GM06990 (cell line): ENCODE results near the gene TTC27.

Experiments
- DNase-seq: peaks from one replicate; pipeline ENCODE4 v3.0.0-alpha.2; 2011; ENCODE audit not compliant: insufficient read length; ENCODE audit errors: extremely low read depth
- H3K27me3 ChIP-seq: replicated peaks from 2 replicates; pipeline ENCODE4 v1.6.0; 2011; ENCODE audit warnings: low read length; ENCODE audit not compliant: control insufficient read depth, insufficient read depth
- H3K36me3 ChIP-seq: 2 replicates; pipeline ENCODE4 v1.5.1; 2011; ENCODE audit warnings: low read length; ENCODE audit not compliant: control insufficient read depth, insufficient read depth
- H3K4me3 ChIP-seq: replicated peaks from 2 replicates; pipeline ENCODE4 v1.5.1; 2011; ENCODE audit warnings: low read depth, mild to moderate bottlenecking, control low read depth, low read length
- CTCF ChIP-seq: IDR thresholded peaks from 2 replicates; pipeline ENCODE4 v1.5.1; 2011; ENCODE audit warnings: low read length, control low read depth, mild to moderate bottlenecking, inconsistent platforms; ENCODE audit not compliant: insufficient read depth, poor library complexity, severe bottlenecking

The TTC27 gene

GRCh38 chr2:32852856-32853255, 225.0 kb downstream of the TTC27 start:
- H3K27me3 ChIP-seq = no peaks in the 10 kb centered on the region
- H3K4me3 ChIP-seq = no peak overlapping the region
- H3K36me3 ChIP-seq = no peaks in the 10 kb centered on the region
- DNase-seq = no peak
- TF ChIP-seq CTCF = no peak

GRCh38 chr2:32856891-32857290, 229.0 kb downstream of the TTC27 start:
- Histone ChIP-seq H3K4me3 (no peak overlapping the region), H3K36me3 (no peaks in the 10 kb centered on the region), H3K27me3 (no peaks in the 10 kb centered on the region)
- no peak for DNase-seq
- no peak for TF ChIP-seq CTCF

- H3K27me3 ChIP-seq = no peaks in the 10 kb centered on the region
- H3K4me3 ChIP-seq = no peak overlapping the region
- H3K36me3 ChIP-seq = no peaks in the 10 kb centered on the region
- TF ChIP-seq CTCF = no peak
- no peak for DNase-seq
Observed at GRCh38 chr2:32858713-32859112, 230.9 kb downstream of the TTC27 start.

GRCh38 chr2:32860385-32860784, 232.5 kb downstream of the TTC27 start:
- no peak for TF ChIP-seq CTCF
- H3K4me3 ChIP-seq = no peak overlapping the region
- no peaks in the 10 kb centered on the region for H3K36me3 ChIP-seq
- no peak for DNase-seq
- no peaks in the 10 kb centered on the region for H3K27me3 ChIP-seq

- H3K27me3 ChIP-seq = no peaks in the 10 kb centered on the region
- TF ChIP-seq CTCF = no peak
- no peaks in the 10 kb centered on the region for H3K36me3 ChIP-seq
- DNase-seq = no peak
- H3K4me3 ChIP-seq = no peak overlapping the region
Observed at GRCh38 chr2:32862269-32863055, 234.6 kb downstream of the TTC27 start.
